HepG2 (cell line): ENCODE measurements around the gene RBPJ. TPM values are rescaled to one million over a fixed set of nuclear protein-coding genes. Genes with fewer than 3 reads are reported as not detected.

Experiments used
- ATAC-seq: fragments of 200-7000 bp; cut with Tn5 transposase; 3 replicates; pipeline ENCODE4 v1.9.1; 2020; ENCODE audit warnings: mild to moderate bottlenecking, moderate library complexity
- BruUV-seq: library from RNA; stranded (reverse); fragments of 400-500 nt; replicated peaks from 2 replicates; lab custom pipeline; 2021; lab: Mats Ljungman, UMichigan
- CTCF ChIA-PET: fragments of 300-600 bp; formaldehyde crosslinking; extraction: SDS; loops from one replicate; lab custom pipeline; 2021; ENCODE audit warnings: low total read pairs, inconsistent platforms, low intra/inter-chr PET ratio; lab: Yijun Ruan, JAX
- POLR2A ChIA-PET: fragments of 350-600 bp; sonication (Branson Sonifier 250); formaldehyde crosslinking; loops from one replicate; lab custom pipeline; 2020; ENCODE audit warnings: antibody characterized with exemption, inconsistent platforms; lab: Yijun Ruan, JAX
- DNase-seq: peaks from one replicate; pipeline ENCODE4 v3.0.0-alpha.2; 2015; ENCODE audit warnings: low spot score
- FAIRE-seq: peaks from 3 replicates; lab custom pipeline; 2011; peaks lifted over from hg19 to GRCh38; lab: Jason Lieb, UNC
- H2AFZ ChIP-seq: one replicate; pipeline ENCODE4 v1.6.1; 2011; ENCODE audit warnings: low read length, inconsistent platforms
- H3K27ac ChIP-seq: fragments of 300-600 bp; 3 replicates; pipeline ENCODE4 v1.8.0; 2011; ENCODE audit warnings: mixed run types, mild to moderate bottlenecking, mixed read lengths, low read length, inconsistent platforms; ENCODE audit not compliant: insufficient read depth; ENCODE audit errors: extremely low read length
- H3K27me3 ChIP-seq, 2 experiments: fragments of 200-600 bp in 1 of 2; 2 replicates in 1 of 2; 3 replicates in 1 of 2; pipeline versions ENCODE4 v1.6.0 to v1.8.0; 2011; ENCODE audit warnings: low read length in 2 of 2, mild to moderate bottlenecking in 2 of 2, moderate library complexity in 2 of 2, inconsistent platforms in 1 of 2; ENCODE audit not compliant: insufficient read depth in 2 of 2, control insufficient read depth in 1 of 2
- H3K36me3 ChIP-seq, 2 experiments: fragments of 200-600 bp in 1 of 2; replicated peaks in 1 of 2; 2 replicates in 1 of 2; 3 replicates in 1 of 2; pipeline versions ENCODE4 v1.5.1 to v1.8.0; 2011; ENCODE audit warnings: low read length in 2 of 2, inconsistent platforms in 1 of 2; ENCODE audit not compliant: insufficient read depth in 2 of 2, control insufficient read depth in 1 of 2
- H3K4me1 ChIP-seq: 2 replicates; pipeline ENCODE4 v1.5.1; 2012; ENCODE audit warnings: low read length, inconsistent platforms; ENCODE audit not compliant: insufficient read depth
- H3K4me2 ChIP-seq: 2 replicates; pipeline ENCODE4 v1.6.0; 2011; ENCODE audit warnings: low read depth, low read length, inconsistent platforms
- H3K4me3 ChIP-seq, 3 experiments: fragments of 200-600 bp in 1 of 3; sonication (generic), shearing (Covaris generic) in 1 of 3; replicated peaks in 1 of 3; 2 replicates each; pipeline ENCODE4 v1.5.1; 2011 to 2016; ENCODE audit warnings: low read length in 3 of 3, inconsistent platforms in 2 of 3, low read depth in 2 of 3, mild to moderate bottlenecking in 2 of 3, control low read depth in 1 of 3, mixed read lengths in 1 of 3; ENCODE audit not compliant: insufficient read depth in 1 of 3
- H3K79me2 ChIP-seq: one replicate; pipeline ENCODE4 v1.6.1; 2011; ENCODE audit warnings: low read length, inconsistent platforms; ENCODE audit not compliant: insufficient read depth
- H3K9ac ChIP-seq: 2 replicates; pipeline ENCODE4 v1.6.0; 2011; ENCODE audit warnings: mild to moderate bottlenecking, low read depth, low read length, inconsistent platforms; ENCODE audit not compliant: insufficient read depth
- H3K9me3 ChIP-seq: 2 replicates; pipeline ENCODE4 v1.5.1; 2012; ENCODE audit warnings: mild to moderate bottlenecking, low read length
- H4K20me1 ChIP-seq: 2 replicates; pipeline ENCODE4 v1.6.0; 2011; ENCODE audit warnings: inconsistent platforms, mild to moderate bottlenecking, low read length, moderate library complexity; ENCODE audit not compliant: insufficient read depth
- AFF4 ChIP-seq: sonication (generic); formaldehyde crosslinking; IDR thresholded peaks from 2 replicates; pipeline ENCODE4 v1.4.0; 2020; ENCODE audit warnings: missing genetic modification reagents
- ARNT2 ChIP-seq: sonication (generic); formaldehyde crosslinking; IDR thresholded peaks from 2 replicates; pipeline ENCODE4 v1.8.0; 2022; ENCODE audit warnings: mild to moderate bottlenecking, low read depth, missing genetic modification reagents, moderate library complexity
- GABPA ChIP-seq, 2 experiments: IDR thresholded peaks; 2 replicates each; pipeline ENCODE4 v1.6.1; 2011 to 2016; ENCODE audit warnings: low read depth in 2 of 2, low read length in 1 of 2, missing biosample characterization in 1 of 2, missing genetic modification characterization in 1 of 2
- GABPB1 ChIP-seq: IDR thresholded peaks from 2 replicates; pipeline ENCODE4 v1.6.1; 2016; ENCODE audit warnings: mild to moderate bottlenecking, missing genetic modification reagents, moderate library complexity, missing compliant biosample characterization
- KDM5B ChIP-seq: sonication (generic); formaldehyde crosslinking; IDR thresholded peaks from 2 replicates; pipeline ENCODE4 v1.4.0; 2020; ENCODE audit warnings: missing genetic modification reagents, mild to moderate bottlenecking, borderline replicate concordance
- KDM6A ChIP-seq: IDR thresholded peaks from 2 replicates; pipeline ENCODE4 v1.6.1; 2016; ENCODE audit warnings: low read depth
- MAZ ChIP-seq, 2 experiments: sonication (generic) in 1 of 2; formaldehyde crosslinking in 1 of 2; IDR thresholded peaks; 2 replicates each; pipeline versions ENCODE4 v1.5.0 to v1.6.1; 2012 to 2020; ENCODE audit warnings: low read depth in 2 of 2, mild to moderate bottlenecking in 2 of 2, borderline replicate concordance in 1 of 2, improper control_type of control experiment in 1 of 2, low read length in 1 of 2, missing genetic modification reagents in 1 of 2, moderate library complexity in 1 of 2
- MYNN ChIP-seq: sonication (generic); formaldehyde crosslinking; IDR thresholded peaks from 2 replicates; pipeline ENCODE4 v1.4.0; 2020; ENCODE audit warnings: mild to moderate bottlenecking, low read depth, missing genetic modification reagents
- ZBTB4 ChIP-seq: sonication (generic); formaldehyde crosslinking; IDR thresholded peaks from 2 replicates; pipeline ENCODE4 v1.4.0; 2020; ENCODE audit warnings: missing genetic modification reagents, mild to moderate bottlenecking, borderline replicate concordance
- ZC3H4 ChIP-seq: sonication (generic); formaldehyde crosslinking; IDR thresholded peaks from 2 replicates; pipeline ENCODE4 v1.4.0; 2020; ENCODE audit warnings: missing genetic modification reagents, borderline replicate concordance
- ZNF496 ChIP-seq: sonication (generic); formaldehyde crosslinking; IDR thresholded peaks from 2 replicates; pipeline ENCODE4 v1.8.1; 2023; ENCODE audit warnings: mild to moderate bottlenecking, moderate library complexity, missing genetic modification reagents; ENCODE audit not compliant: insufficient replicate concordance
- WGBS: methylation state at CpG from one replicate; pipeline ENCODE4 v1.1.6; 2017; ENCODE audit warnings: low lambda C conversion rate; 5-methylcytosine and 5-hydroxymethylcytosine counted together
- in situ Hi-C: cut with HindIII; loops from 2 replicates; pipeline ENCODE4 v1.10.0; 2017; ENCODE audit warnings: low pct_unique_long_range_greater_than_20kb; ENCODE audit not compliant: extremely low pct_ligation_motif_present
- intact Hi-C: fragments of 100-400 bp; cut with micrococcal nuclease; formaldehyde crosslinking; loops from one replicate; pipeline ENCODE4 v1.10.0; 2022; ENCODE audit not compliant: unreplicated experiment
- polyA plus RNA-seq, 8 experiments: library from polyadenylated mRNA; depleted of rRNA in 3 of 8; stranded (reverse) in 7 of 8; unstranded in 1 of 8; fragments of >200 nt; fragmentation: Illumina TruSeq in 4 of 8; extraction: Trizol in 4 of 8; gene quantifications; 2 replicates each; pipeline versions ENCODE4 v1.2.1 to v1.2.3, GENCODE V29; 2011 to 2016; ENCODE audit warnings: low read depth in 4 of 8, missing spikeins in 1 of 8, mixed read lengths in 1 of 8; ENCODE audit not compliant: insufficient read depth in 1 of 8
- total RNA-seq, 5 experiments: library from RNA; depleted of rRNA; stranded (reverse); fragments of >200 nt; fragmentation: Illumina TruSeq; extraction: Trizol; gene quantifications; 2 replicates each; pipeline ENCODE4 v1.2.3, GENCODE V29; 2016; ENCODE audit warnings: low read depth in 1 of 5
- TF ChIP-seq, protein P1 (sequence below): sonication (generic); formaldehyde crosslinking; IDR thresholded peaks from 2 replicates; pipeline ENCODE4 v1.4.0; 2020; ENCODE audit warnings: mild to moderate bottlenecking, missing genetic modification reagents

Gene RBPJ
- total and polyA plus RNA-seq, 2 of the 13 experiments (the other 11 are each of a cell fraction or from before 2014, with no cell fraction given) = 25.9 to 33.2 TPM

GRCh38 chr4:26343038-26343398 lies 22.2 kb downstream of the RBPJ start:
- CTCF ChIA-PET = no interaction called here
- Histone ChIP-seq H3K4me3 (no peak overlapping the region), H3K79me2 (peaks cover 75% of the 10 kb centered on the region), H4K20me1 (peaks cover 52% of the 10 kb centered on the region), H3K9me3 (no peaks in the 10 kb centered on the region), H3K27ac (no peak overlapping the region), H2AFZ (no peak overlapping the region), H3K36me3 (no peaks in the 10 kb centered on the region), H3K4me1 (no peaks in the 10 kb centered on the region), H3K27me3 (no peaks in the 10 kb centered on the region), H3K4me2 (no peak overlapping the region), H3K9ac (no peak overlapping the region)
- FAIRE-seq = no peak
- POLR2A ChIA-PET = no interaction called here
- TF ChIP-seq ZNF496 (CRISPR knock-in tag) (no peak), AFF4 (no peak), GABPA (IDR thresholded peaks at IDR 0.05; ENCODE audit: low read depth, low read length) (no peak), GABPA (CRISPR knock-in tag; IDR thresholded peaks at IDR 0.05; ENCODE audit: low read depth) (no peak), ZBTB4 (CRISPR knock-in tag) (no peak), MAZ (IDR thresholded peaks at IDR 0.05; ENCODE audit: borderline replicate concordance, low read depth, low read length) (no peak), MAZ (CRISPR knock-in tag; IDR thresholded peaks at IDR 0.05; ENCODE audit: low read depth) (no peak), ARNT2 (CRISPR knock-in tag) (no peak), KDM6A (CRISPR knock-in tag) (no peak), GABPB1 (CRISPR knock-in tag) (no peak), KDM5B (CRISPR knock-in tag) (no peak), MYNN (CRISPR knock-in tag) (no peak), ZC3H4 (CRISPR knock-in tag) (no peak)
- TF ChIP-seq, protein P1, sequence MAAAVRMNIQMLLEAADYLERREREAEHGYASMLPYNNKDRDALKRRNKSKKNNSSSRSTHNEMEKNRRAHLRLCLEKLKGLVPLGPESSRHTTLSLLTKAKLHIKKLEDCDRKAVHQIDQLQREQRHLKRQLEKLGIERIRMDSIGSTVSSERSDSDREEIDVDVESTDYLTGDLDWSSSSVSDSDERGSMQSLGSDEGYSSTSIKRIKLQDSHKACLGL (CRISPR knock-in tag) = no peak
- WGBS = 95% methylated on average over 3 of the region's 3 CpGs
- in situ Hi-C loops (no loop called here), intact Hi-C loops (no loop called here)
- no TSS peak for BruUV-seq
- no peak for DNase-seq
- no peak for ATAC-seq
